ENCODE results near the gene HIKESHI. TPM values are rescaled to one million over a fixed set of nuclear protein-coding genes. Genes with fewer than 3 reads are reported as not detected.

HIKESHI gene
- total RNA-seq, 4 donors from 2014 or later: 2.2 to 18.7 (median 14.8) TPM

GRCh38 chr11:86372041-86372440 is 70.0 kb downstream of the HIKESHI start:
- peaks cover 0 to 4% (median 0%) of the 10 kb centered on the region in 4 donors for H3K4me1 ChIP-seq
- no peak for DNase-seq
- WGBS, 2 donors (ENCODE audit: low coverage in 1 of 2): 96% methylated on average over 1 of the region's 1 CpG; no CpG with 5 or more reads in 1 of the 2 donors
- in situ Hi-C loops (cut with MboI; ENCODE audit: low pct_ligation_motif_present in 1 of 4, low pct_unique_long_range_greater_than_20kb in 1 of 4, low sequenced_read_pairs in 3 of 4) (no loop called here), intact Hi-C loops (cut with DNase I; ENCODE audit: low total_unique reads) (no loop called here)
- H3K4me3 ChIP-seq: no peak overlapping the region
- H3K9me3 ChIP-seq: no peaks in the 10 kb centered on the region
- H3K27ac ChIP-seq: no peak overlapping the region
- no peaks in the 10 kb centered on the region for H3K27me3 ChIP-seq
- TF ChIP-seq EP300 (IDR thresholded peaks at IDR 0.05; ENCODE audit: low read depth) (no peak), POLR2AphosphoS5 (IDR thresholded peaks at IDR 0.05) (no peak), POLR2A (IDR thresholded peaks at IDR 0.05) (no peak)
- TF ChIP-seq, protein P1, sequence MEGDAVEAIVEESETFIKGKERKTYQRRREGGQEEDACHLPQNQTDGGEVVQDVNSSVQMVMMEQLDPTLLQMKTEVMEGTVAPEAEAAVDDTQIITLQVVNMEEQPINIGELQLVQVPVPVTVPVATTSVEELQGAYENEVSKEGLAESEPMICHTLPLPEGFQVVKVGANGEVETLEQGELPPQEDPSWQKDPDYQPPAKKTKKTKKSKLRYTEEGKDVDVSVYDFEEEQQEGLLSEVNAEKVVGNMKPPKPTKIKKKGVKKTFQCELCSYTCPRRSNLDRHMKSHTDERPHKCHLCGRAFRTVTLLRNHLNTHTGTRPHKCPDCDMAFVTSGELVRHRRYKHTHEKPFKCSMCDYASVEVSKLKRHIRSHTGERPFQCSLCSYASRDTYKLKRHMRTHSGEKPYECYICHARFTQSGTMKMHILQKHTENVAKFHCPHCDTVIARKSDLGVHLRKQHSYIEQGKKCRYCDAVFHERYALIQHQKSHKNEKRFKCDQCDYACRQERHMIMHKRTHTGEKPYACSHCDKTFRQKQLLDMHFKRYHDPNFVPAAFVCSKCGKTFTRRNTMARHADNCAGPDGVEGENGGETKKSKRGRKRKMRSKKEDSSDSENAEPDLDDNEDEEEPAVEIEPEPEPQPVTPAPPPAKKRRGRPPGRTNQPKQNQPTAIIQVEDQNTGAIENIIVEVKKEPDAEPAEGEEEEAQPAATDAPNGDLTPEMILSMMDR (IDR thresholded peaks at IDR 0.05): no peak
- no peaks in the 10 kb centered on the region for H3K36me3 ChIP-seq

GRCh38 chr11:86372586-86372985 is 70.5 kb downstream of the HIKESHI start:
- no peak overlapping the region for H3K4me3 ChIP-seq
- H3K9me3 ChIP-seq: no peaks in the 10 kb centered on the region
- no peak overlapping the region for H3K27ac ChIP-seq
- intact Hi-C loops (cut with DNase I; ENCODE audit: low total_unique reads): no loop called here
- no peak for DNase-seq
- in situ Hi-C loops (cut with MboI; ENCODE audit: low pct_ligation_motif_present in 1 of 4, low pct_unique_long_range_greater_than_20kb in 1 of 4, low sequenced_read_pairs in 3 of 4): no loop called here
- H3K27me3 ChIP-seq: no peaks in the 10 kb centered on the region
- peaks cover 0 to 4% (median 0%) of the 10 kb centered on the region in 4 donors for H3K4me1 ChIP-seq
- TF ChIP-seq EP300 (IDR thresholded peaks at IDR 0.05; ENCODE audit: low read depth): no peak
- no peak for TF ChIP-seq POLR2AphosphoS5 (IDR thresholded peaks at IDR 0.05)
- TF ChIP-seq POLR2A (IDR thresholded peaks at IDR 0.05): no peak
- TF ChIP-seq, protein P1 (IDR thresholded peaks at IDR 0.05): no peak
- H3K36me3 ChIP-seq: no peaks in the 10 kb centered on the region

- Histone ChIP-seq H3K4me1 (peaks cover 0 to 4% (median 0%) of the 10 kb centered on the region in 4 donors), H3K27ac (no peak overlapping the region), H3K27me3 (no peaks in the 10 kb centered on the region), H3K9me3 (no peaks in the 10 kb centered on the region), H3K36me3 (no peaks in the 10 kb centered on the region), H3K4me3 (no peak overlapping the region)
- intact Hi-C loops (cut with DNase I; ENCODE audit: low total_unique reads): no loop called here
- no peak for DNase-seq
- in situ Hi-C loops (cut with MboI; ENCODE audit: low pct_ligation_motif_present in 1 of 4, low pct_unique_long_range_greater_than_20kb in 1 of 4, low sequenced_read_pairs in 3 of 4): no loop called here
- 40 to 60% methylated on average over 1 of the region's 1 CpG for WGBS, 2 donors (ENCODE audit: low coverage in 1 of 2)
- TF ChIP-seq, protein P1 (IDR thresholded peaks at IDR 0.05): no peak
- no peak for TF ChIP-seq POLR2A (IDR thresholded peaks at IDR 0.05)
- no peak for TF ChIP-seq POLR2AphosphoS5 (IDR thresholded peaks at IDR 0.05)
Measured at GRCh38 chr11:86374069-86374468, 72.0 kb downstream of the HIKESHI start.

GRCh38 chr11:86374586-86374985 is 72.5 kb downstream of the HIKESHI start, which contains the start of gene CCDC81:
TSS of gene CCDC81 (plus strand) at chr11:86374887. CDS start at chr11:86375164, 277 bp downstream.
- no peak for TF ChIP-seq POLR2AphosphoS5 (IDR thresholded peaks at IDR 0.05)
- TF ChIP-seq EP300 (IDR thresholded peaks at IDR 0.05; ENCODE audit: low read depth): no peak
- TF ChIP-seq, protein P1 (IDR thresholded peaks at IDR 0.05): no peak
- TF ChIP-seq POLR2A (IDR thresholded peaks at IDR 0.05): no peak
- Histone ChIP-seq H3K4me1 (peaks cover 0 to 4% (median 0%) of the 10 kb centered on the region in 4 donors), H3K27ac (no peak within 1 kb of the TSS), H3K4me3 (no peak within 1 kb of the TSS), H3K36me3 (no peaks in the 10 kb centered on the region), H3K27me3 (no peaks in the 10 kb centered on the region), H3K9me3 (no peaks in the 10 kb centered on the region)
- intact Hi-C loops (cut with DNase I; ENCODE audit: low total_unique reads) (no loop called here), in situ Hi-C loops (cut with MboI; ENCODE audit: low pct_ligation_motif_present in 1 of 4, low pct_unique_long_range_greater_than_20kb in 1 of 4, low sequenced_read_pairs in 3 of 4) (no loop called here)
- DNase-seq: no peak
- WGBS, 2 donors (ENCODE audit: low coverage in 1 of 2): 23 to 35% methylated on average over 12 to 25 of the region's 25 CpGs

Data from transverse colon (tissue), 4 donors.